GM19468 (cell line): ENCODE measurements around the gene CFAP97.
"Not testable (repeated sequence)": the region's sequence is repeated elsewhere in the genome, so short reads cannot be mapped to it uniquely, and the experiment has no call there.

Experiments
- ATAC-seq: cut with Tn5 transposase; IDR thresholded peaks from one replicate; pipeline ENCODE4 v1.9.1; 2021; ENCODE audit warnings: mild to moderate bottlenecking, moderate library complexity, moderate number of reproducible peaks; ENCODE audit not compliant: unreplicated experiment; ENCODE audit errors: extremely low read depth

CFAP97 gene

DNA sequence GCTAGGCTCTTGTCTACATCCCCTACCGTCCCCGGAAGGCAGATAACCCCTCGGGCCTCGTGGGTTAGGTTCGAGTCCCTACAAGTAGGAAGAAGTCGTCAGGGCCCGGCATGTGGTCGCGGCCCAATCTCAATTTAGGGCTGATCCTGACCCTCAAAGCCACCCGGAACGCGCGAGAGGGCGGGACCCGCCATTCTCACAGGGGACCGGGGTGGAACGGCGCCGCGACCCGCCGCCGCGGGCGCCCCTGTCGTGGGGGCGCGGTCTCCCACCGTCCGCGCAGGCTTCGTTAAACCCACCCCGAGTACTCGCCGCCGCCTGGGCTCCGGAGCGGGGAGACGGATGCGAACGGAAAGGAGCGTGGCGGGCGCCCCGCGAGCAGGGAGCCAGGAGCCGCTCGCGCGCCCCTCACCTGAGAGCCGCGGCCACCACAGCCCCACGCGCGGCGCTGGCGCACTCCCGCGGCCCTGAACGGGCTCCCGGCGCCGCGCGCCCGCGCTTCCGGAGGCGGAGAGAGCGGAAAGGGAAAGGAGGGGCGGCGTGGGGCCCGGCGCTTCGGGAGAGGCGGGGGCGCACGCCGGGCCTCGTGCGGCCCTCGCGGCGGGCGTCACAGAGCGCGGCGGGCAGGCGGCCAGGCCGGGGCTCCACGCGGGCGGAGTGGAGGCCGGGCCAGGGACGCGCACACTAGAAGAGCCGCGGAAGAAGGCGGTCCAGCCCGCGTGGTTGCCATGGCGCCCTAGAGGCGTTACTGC lies at the start of gene CFAP97:
Gene CFAP97, minus strand, starts transcription at position 515 of the 752 bp plus-strand sequence. CDS start 12,804 bp downstream, outside the sequence.
- ATAC-seq = peak; percentile 78

DNA sequence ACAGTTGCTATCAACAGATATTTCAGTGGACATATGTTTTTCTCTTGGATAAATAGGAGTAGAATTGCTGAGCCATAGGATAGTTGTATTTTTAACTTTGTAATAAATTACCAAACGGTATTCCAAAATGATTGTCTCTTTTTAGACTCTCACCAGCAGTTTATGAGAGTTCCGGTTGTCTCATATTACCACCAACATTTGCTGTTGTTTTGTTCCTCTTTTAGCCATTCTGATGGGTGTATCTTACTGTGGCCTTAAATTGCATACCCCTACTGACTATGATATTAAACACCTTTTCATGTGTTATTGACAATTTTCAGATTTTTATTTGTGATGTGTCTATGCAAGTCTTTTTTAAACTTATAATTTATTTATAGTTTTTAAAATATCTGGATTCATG lies 45.3 kb upstream of the CFAP97 start:
- ATAC-seq = no peak

GRCh38 chr4:185248393-185249039 lies 44.7 kb upstream of the CFAP97 start:
- ATAC-seq = no peak

DNA sequence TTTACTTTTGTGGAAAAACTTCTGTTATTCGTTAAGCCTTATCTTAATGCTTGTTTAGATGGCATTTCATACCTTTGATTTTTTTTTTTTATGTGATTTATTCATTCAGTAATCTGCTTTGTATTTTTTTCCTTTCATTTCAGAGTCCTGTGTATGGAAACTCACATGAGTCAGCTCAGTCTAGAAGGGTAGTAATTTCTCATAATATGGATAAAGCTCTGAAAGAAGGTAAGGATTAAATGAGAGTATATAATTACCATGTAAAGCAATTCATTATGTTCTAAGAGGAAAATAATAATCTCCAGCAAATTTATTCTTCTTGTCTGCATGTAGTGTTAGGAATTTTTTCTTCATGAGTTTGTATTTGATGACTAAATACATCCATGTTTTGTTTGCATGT lies 43.4 kb upstream of the CFAP97 start:
- no peak for ATAC-seq

- ATAC-seq = no peak
These were observed 42.7 kb upstream of the CFAP97 start for GRCh38 chr4:185246453-185246852.

GRCh38 chr4:185244763-185245162 lies 41.0 kb upstream of the CFAP97 start:
- no peak for ATAC-seq

DNA sequence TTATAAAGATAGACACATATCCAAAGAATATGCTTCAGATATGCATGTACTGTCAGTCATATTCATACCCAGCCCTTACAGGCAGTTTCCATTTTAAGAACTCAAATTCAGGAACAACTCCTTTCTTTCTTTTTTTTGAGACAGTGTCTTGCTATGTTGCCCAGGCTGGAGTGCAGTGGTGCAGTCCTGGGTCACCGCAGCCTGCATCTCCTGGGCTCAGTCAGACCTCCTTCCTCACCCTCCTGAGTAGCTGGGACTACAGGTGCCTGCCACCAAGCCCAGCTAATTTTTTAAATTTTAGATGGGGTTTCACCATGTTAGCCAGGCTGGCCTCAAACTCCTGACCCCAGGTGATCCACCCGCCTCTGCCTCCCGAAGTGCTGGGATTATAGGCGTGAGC lies 40.1 kb upstream of the CFAP97 start:
- no peak for ATAC-seq

- ATAC-seq = no peak
These were observed 39.1 kb upstream of the CFAP97 start for GRCh38 chr4:185242749-185243533.

DNA sequence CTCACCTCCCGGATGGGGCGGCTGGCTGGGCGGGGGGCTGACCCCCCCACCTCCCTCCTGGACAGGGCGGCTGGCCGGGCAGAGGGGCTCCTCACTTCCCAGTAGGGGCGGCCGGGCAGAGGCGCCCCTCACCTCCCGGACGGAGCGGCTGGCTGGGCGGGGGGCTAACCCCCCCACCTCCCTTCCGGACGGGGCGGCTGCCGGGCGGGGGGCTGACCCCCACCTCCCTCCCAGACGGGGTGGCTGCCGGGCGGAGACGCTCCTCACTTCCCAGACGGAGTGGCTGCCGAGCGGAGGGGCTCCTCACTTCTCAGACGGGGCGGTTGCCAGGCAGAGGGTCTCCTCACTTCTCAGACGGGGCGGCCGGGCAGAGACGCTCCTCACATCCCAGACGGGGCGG lies 36.7 kb upstream of the CFAP97 start:
- not testable (repeated sequence) for ATAC-seq

DNA sequence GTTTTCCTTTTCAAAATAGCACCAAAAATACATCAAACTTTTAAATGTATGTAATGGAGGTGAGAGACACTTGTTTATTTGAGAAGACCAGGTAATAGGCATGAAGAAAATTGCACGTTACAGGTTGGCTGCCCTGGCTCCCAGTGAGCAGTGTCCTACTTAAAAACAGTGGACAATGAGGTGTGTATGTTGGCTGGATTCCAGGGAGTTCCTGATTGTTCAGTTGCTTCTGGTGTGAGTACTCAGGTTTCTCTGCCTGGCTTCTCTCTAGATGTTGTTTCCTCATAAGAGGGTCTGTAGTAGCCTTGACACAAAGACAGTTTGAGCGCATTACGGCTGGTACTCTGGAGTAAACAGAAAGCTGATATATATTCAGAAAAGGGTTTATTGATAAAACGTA lies 35.0 kb upstream of the CFAP97 start:
- no peak for ATAC-seq

- ATAC-seq = no peak
These were observed 34.4 kb upstream of the CFAP97 start for GRCh38 chr4:185238215-185238681.

GRCh38 chr4:185237175-185237574 lies 33.4 kb upstream of the CFAP97 start:
- ATAC-seq = no peak

- ATAC-seq = no peak
These were observed 32.2 kb upstream of the CFAP97 start for GRCh38 chr4:185235843-185236503.

- no peak for ATAC-seq
These were observed 31.5 kb upstream of the CFAP97 start for GRCh38 chr4:185235119-185235842.

DNA sequence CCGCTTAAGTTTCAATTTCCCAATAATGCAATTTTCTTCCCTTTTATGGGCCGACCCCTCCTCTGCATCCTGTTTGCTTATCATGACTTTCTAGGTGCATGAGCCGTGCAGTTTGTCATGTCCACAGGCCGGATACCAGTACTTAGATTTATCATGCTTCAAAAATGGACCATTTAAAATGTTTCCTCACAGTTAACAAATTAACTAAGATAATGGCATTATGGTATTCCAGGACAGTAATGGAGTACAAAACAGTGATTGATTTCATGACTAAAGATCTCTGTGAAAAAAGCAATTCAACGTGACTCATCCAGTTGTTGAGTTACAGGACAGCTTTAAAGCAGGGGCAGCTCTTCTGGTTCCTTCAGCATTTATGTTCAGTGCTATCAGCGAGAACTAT lies 28.6 kb upstream of the CFAP97 start:
- ATAC-seq = no peak

DNA sequence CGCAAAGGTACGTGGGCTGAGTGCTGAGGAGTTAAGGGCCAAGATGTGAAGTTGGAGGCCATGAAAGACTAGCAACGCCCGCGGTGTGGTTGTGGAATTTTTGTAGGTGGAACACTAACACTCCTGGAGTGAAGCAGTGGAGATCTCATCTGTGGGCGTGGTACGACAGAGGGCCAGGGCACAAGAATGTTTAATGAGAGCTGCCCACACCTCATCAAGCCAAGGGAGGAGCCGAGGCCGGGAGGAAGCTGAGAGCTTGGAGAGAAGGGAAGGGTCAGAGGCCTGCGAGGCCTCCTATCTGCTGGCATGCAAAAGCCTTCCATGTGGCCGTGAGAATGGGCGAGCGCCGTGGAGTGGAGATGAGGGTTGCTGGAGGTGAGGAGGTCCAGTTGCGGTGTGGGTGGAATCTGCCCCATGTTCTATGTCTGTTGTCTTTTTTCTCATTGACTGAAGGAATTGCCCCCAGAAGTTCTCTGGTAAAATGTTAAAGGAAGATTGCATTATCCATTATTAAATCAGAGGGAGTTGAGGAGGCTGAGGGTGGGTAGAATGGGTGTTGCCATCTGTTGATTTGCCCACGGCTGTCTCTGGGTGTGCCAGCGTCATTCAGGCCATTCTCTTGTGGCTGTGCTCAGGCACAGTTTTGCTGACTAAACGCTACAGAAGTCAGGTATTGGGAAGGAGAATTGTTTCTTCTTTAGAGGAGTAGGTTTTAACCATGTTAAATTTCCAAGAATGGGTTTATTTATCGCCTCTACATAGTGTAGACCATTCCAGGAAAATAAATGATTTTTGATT lies 25.4 kb upstream of the CFAP97 start:
- no peak for ATAC-seq

DNA sequence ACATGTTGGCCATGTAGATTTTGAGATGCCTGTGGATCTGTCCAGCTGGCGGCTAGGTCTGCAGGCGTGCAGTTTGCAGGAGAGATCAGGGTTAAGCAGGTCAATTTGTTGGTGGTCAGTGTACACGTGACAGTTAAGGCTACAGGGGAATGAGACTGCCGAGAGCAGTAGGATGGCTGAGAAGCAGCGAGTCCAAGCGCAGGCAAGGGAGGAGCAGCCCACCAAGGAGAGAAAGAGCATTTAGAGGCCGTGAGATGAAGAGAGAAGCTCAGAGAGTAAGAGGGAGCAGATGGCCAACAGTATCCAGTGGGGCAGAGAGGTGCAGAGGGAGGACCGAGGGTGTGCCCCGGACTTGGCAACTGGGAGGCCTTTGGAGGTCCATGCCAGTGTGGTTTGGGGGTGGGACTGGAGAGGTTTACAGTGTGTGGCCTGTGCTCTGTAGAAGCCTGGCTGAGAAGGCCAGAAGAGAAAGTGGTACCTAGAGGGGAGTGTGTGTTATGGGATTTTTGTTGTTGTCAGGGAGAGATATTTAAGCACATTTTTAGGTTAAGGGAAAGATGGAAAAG lies 24.0 kb upstream of the CFAP97 start:
- ATAC-seq = no peak

DNA sequence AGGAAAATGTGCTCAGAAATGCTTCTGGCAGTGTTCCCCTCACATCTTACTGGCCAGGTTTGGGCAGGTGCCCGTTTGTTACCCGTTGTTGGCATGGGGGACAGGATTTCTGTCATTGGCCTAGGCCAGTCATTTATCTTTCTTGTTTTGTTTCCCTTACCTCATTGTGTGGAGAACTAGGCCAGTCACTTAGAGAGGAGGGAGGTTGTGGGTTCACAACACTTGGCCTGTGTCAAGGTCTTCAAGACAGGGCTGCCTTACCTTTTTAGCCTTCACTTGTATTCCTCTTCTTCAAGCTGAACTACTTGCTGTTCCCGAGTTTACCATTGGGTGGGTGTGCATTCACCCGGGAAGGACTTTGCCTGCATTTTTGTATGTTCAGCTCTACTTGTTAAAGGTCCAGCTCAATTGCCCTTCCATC lies 23.3 kb upstream of the CFAP97 start:
- ATAC-seq = no peak

DNA sequence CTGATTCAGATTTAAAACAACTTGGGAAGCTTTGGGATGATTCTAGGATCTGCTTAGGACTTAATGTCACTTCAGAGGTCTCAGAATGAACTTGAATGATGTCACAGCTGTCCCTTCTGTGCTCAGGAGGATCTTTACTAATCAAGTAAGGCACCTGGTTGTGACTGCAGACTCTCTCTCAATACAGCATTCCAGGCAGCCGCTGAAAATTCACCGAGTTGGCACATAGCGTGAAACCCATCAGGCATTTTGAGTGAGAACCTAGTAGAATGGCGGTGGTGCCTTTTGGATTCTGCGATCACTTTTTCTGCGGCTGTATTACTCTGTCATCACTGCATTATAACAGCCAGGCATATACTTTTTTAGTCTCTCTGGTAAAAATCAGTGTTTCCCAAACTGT lies 22.1 kb upstream of the CFAP97 start:
- ATAC-seq = no peak
